ENCODE data around the gene PITRM1.

The PITRM1 gene

GRCh38 chr10:3165196-3165595 is 7.4 kb downstream of the PITRM1 start:
- Histone ChIP-seq H2AFZ (ENCODE audit: low read depth, low read length, severe bottlenecking) (no peak overlapping the region), H3K9ac (ENCODE audit: low read length) (no peak overlapping the region), H3K27me3 (ENCODE audit: low read length) (no peaks in the 10 kb centered on the region), H3K9me3 (ENCODE audit: insufficient read depth, low read length) (no peaks in the 10 kb centered on the region), H3K9me2 (replicated peaks; ENCODE audit: insufficient read depth, low read length) (no peaks in the 10 kb centered on the region), H3K27ac (ENCODE audit: low read depth, low read length) (no peak overlapping the region), H4K20me1 (ENCODE audit: low read depth, low read length) (no peaks in the 10 kb centered on the region), H3F3A (ENCODE audit: insufficient read depth) (no peaks in the 10 kb centered on the region), H3K36me3 (ENCODE audit: low read length) (no peaks in the 10 kb centered on the region), H3K4me2 (ENCODE audit: low read depth, low read length, poor library complexity, severe bottlenecking) (no peak overlapping the region), H3K4me3 (ENCODE audit: insufficient read depth, low read length, poor library complexity, severe bottlenecking) (no peak overlapping the region), H3K79me2 (ENCODE audit: insufficient read depth, low read length) (no peaks in the 10 kb centered on the region)
- TF ChIP-seq, protein P1, sequence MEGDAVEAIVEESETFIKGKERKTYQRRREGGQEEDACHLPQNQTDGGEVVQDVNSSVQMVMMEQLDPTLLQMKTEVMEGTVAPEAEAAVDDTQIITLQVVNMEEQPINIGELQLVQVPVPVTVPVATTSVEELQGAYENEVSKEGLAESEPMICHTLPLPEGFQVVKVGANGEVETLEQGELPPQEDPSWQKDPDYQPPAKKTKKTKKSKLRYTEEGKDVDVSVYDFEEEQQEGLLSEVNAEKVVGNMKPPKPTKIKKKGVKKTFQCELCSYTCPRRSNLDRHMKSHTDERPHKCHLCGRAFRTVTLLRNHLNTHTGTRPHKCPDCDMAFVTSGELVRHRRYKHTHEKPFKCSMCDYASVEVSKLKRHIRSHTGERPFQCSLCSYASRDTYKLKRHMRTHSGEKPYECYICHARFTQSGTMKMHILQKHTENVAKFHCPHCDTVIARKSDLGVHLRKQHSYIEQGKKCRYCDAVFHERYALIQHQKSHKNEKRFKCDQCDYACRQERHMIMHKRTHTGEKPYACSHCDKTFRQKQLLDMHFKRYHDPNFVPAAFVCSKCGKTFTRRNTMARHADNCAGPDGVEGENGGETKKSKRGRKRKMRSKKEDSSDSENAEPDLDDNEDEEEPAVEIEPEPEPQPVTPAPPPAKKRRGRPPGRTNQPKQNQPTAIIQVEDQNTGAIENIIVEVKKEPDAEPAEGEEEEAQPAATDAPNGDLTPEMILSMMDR (IDR thresholded peaks at IDR 0.05; ENCODE audit: insufficient read depth, low read length, poor library complexity, severe bottlenecking) = no peak
- no peak for TF ChIP-seq EZH2phosphoT487 (conservative IDR thresholded peaks at IDR 0.05; ENCODE audit: low read length)

- TF ChIP-seq, protein P1 (IDR thresholded peaks at IDR 0.05; ENCODE audit: insufficient read depth, low read length, poor library complexity, severe bottlenecking) = no peak
- TF ChIP-seq EZH2phosphoT487 (conservative IDR thresholded peaks at IDR 0.05; ENCODE audit: low read length) = no peak
- Histone ChIP-seq H4K20me1 (ENCODE audit: low read depth, low read length) (no peaks in the 10 kb centered on the region), H3K79me2 (ENCODE audit: insufficient read depth, low read length) (no peaks in the 10 kb centered on the region), H3K9ac (ENCODE audit: low read length) (no peak overlapping the region), H3K36me3 (ENCODE audit: low read length) (no peaks in the 10 kb centered on the region), H2AFZ (ENCODE audit: low read depth, low read length, severe bottlenecking) (no peak overlapping the region), H3K27me3 (ENCODE audit: low read length) (no peaks in the 10 kb centered on the region), H3K9me3 (ENCODE audit: insufficient read depth, low read length) (no peaks in the 10 kb centered on the region), H3K27ac (ENCODE audit: low read depth, low read length) (no peak overlapping the region), H3K9me2 (replicated peaks; ENCODE audit: insufficient read depth, low read length) (no peaks in the 10 kb centered on the region), H3K4me3 (ENCODE audit: insufficient read depth, low read length, poor library complexity, severe bottlenecking) (no peak overlapping the region), H3K4me2 (ENCODE audit: low read depth, low read length, poor library complexity, severe bottlenecking) (no peak overlapping the region), H3F3A (ENCODE audit: insufficient read depth) (no peaks in the 10 kb centered on the region)
Observed at GRCh38 chr10:3163879-3164278, 8.7 kb downstream of the PITRM1 start.

DNA sequence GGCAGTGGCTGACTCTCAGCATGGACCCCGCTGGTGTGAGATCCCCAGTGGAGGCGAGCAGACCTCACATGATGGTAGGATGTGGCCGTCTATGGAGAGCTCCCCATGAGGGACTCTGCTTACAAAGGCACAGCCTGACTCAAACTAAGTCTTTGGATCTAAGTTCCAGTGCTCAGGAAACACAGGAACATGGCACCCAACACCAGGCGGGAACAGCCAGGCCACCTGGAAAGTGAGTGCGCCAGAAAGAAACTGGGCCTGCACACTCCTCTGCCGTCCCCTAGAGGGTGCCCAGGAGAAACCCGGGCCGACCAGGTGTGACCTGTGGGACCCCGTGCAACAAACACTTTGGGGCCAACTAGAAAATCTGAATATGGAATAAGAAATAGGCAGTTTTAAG is 10.0 kb downstream of the PITRM1 start:
- Histone ChIP-seq H3K4me3 (ENCODE audit: insufficient read depth, low read length, poor library complexity, severe bottlenecking) (no peak overlapping the region), H3K27ac (ENCODE audit: low read depth, low read length) (no peak overlapping the region), H3K36me3 (ENCODE audit: low read length) (no peaks in the 10 kb centered on the region), H4K20me1 (ENCODE audit: low read depth, low read length) (no peaks in the 10 kb centered on the region), H3K79me2 (ENCODE audit: insufficient read depth, low read length) (no peaks in the 10 kb centered on the region), H3K27me3 (ENCODE audit: low read length) (no peaks in the 10 kb centered on the region), H2AFZ (ENCODE audit: low read depth, low read length, severe bottlenecking) (no peak overlapping the region), H3K9ac (ENCODE audit: low read length) (no peak overlapping the region), H3F3A (ENCODE audit: insufficient read depth) (no peaks in the 10 kb centered on the region), H3K9me2 (replicated peaks; ENCODE audit: insufficient read depth, low read length) (no peaks in the 10 kb centered on the region), H3K4me2 (ENCODE audit: low read depth, low read length, poor library complexity, severe bottlenecking) (no peak overlapping the region), H3K9me3 (ENCODE audit: insufficient read depth, low read length) (no peaks in the 10 kb centered on the region)
- no peak for TF ChIP-seq EZH2phosphoT487 (conservative IDR thresholded peaks at IDR 0.05; ENCODE audit: low read length)
- TF ChIP-seq, protein P1 (IDR thresholded peaks at IDR 0.05; ENCODE audit: insufficient read depth, low read length, poor library complexity, severe bottlenecking) = no peak

All from SU-DHL-6 (cell line).